GM19372 (cell line): ENCODE measurements around the gene LYPD8.

Experiments
- ATAC-seq: cut with Tn5 transposase; IDR thresholded peaks from one replicate; pipeline ENCODE4 v1.9.1; 2021; ENCODE audit warnings: mild to moderate bottlenecking, low read depth, moderate library complexity; ENCODE audit not compliant: unreplicated experiment

Gene LYPD8

DNA sequence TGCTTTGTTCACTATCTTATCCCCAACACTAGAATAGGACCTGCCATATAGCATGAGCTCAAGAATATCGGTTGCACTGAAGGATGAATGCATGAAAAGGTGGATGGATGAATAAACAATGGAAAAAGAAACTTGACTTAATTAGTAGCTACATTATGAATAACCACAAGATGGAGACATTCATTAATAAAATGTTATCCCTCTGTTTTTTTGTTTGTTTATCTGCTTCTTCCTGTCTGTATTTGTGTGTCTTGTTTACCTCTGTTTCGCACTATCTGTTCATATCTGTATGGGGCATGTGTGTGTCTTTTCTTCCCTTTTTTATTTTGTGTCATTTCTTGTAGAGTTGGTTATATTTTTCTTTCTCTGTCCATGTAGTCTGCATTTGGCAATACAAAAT, 51.9 kb downstream of the LYPD8 start:
- ATAC-seq, result no peak

DNA sequence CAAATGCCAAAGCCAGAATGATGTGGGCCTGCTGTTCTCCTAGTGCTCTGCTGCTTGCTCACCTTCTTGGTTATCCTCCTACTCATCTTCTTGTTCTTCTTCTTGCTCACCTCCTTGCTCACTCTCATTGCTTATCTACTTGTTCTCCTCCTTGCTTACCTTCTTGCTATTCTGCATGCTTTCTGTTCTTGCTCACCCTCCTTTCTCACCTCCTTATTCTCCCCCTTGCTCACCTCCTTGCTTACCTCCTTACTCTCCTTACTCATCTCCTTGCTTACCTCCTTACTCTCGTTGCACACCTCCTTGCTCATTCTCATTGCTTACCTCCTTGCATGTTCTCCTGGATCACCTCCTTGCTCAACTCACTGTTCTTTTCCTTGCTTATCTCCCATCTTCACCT, 52.8 kb downstream of the LYPD8 start, which contains the start of gene OR14I1:
OR14I1 (minus strand) TSS at position 53 of the 400 bp plus-strand sequence.
- no peak for ATAC-seq

DNA sequence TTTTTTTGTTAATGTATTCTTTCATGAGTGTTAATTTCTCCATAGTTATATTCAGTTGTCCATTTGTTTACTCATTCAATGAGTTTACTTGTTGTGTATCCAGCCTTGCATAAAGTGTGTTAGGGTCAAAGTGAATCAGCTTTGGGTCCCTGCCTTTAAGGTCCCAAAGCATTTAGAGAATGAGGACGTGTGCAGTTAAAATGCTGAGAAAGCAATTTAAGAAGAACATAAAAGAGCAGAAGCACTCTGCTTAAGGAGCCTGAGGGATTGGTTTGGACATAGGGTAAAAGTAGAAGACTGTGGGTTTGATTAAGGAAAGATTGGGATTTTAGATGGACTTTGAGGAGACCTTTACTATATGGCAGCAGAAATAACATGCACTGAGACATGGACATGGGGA, 56.5 kb downstream of the LYPD8 start:
- no peak for ATAC-seq

DNA sequence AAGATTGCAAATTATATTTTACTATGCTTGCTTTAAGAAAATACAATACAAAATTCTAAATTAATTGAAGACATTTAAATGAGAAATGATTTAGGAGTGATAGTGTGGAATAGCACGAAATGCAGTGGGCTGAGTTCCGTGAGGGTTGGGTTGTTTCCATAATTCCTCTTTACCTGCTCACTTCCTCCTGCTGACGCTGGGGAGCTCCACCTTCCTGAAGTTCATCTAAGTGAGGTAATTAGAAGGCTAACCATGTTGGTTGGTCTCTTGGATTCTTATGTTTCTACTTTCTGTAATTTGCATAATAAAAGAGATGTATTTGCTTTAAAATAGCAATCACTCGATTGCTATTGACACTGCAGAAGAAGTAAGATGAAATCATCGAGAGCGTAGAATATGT, 57.7 kb downstream of the LYPD8 start:
- no peak for ATAC-seq

DNA sequence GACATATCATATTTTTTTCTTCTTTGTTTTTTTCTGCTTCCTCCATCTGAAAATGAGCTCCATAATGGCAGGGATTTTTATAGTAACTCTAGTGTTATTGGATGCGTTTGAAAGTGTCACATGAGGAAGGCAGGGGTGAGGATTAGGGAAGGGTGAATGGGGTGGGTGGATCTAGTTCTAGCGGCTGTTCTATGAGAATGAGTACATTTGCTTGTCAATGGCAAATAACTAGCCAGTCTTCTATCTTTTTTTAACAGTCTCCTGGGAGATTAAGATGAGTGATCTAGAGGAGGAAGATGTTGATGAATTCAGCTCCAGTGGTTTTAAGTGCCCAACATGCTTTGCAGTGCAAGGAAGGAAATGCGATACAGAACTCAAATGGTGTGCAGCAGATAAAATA, 58.8 kb downstream of the LYPD8 start:
- ATAC-seq, result no peak

DNA sequence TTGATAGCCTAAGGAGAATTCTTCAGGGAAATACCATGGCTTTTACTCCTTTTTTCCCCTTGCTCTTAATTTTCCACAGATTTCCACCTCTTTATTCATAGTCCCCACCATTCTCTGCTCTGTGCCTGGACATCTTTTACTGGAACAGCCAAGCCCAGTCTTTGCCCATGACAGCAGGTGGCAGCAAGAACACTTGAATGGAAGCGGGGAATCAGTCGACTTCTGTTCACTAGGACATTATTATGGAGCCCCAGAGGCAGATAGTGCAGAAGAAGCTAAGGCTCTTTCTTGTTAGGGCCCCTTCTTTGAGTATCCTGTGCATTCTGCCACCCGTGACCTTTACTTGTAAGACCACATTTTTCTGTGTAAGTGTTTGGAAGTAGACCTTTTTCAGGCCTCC, 59.3 kb downstream of the LYPD8 start:
- no peak for ATAC-seq

DNA sequence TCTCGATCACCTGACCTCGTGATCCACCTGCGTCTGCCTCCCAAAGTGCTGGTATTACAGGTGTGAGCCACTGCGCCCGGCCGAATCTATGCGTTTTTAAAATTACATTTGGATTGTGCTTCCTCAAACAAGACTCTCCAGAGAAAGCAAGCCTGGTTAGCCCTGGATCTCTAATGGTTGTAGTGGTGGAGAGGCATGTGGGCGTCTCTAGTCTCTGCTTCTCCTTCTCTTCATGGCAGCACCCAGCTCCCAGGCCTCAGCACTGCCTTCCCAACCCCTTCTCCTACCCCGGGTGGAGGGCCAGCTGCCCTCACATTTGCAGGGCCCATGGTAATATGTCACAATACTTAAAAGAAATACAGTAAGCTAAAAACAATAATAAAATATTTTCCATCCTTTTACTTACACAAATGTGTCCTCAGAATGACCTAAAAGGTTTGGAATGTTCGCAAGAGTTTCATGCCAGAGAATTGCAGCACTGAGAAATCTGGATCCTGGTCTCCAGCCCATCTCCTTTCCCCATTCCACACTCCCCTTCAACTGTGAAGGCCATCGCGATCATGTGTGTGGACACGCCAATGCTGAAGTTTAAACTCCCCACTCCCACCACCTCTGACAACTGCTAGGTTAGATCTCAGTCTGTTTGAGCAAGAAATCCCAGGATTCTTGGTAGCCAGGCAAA, 60.0 kb downstream of the LYPD8 start:
- ATAC-seq, result no peak

DNA sequence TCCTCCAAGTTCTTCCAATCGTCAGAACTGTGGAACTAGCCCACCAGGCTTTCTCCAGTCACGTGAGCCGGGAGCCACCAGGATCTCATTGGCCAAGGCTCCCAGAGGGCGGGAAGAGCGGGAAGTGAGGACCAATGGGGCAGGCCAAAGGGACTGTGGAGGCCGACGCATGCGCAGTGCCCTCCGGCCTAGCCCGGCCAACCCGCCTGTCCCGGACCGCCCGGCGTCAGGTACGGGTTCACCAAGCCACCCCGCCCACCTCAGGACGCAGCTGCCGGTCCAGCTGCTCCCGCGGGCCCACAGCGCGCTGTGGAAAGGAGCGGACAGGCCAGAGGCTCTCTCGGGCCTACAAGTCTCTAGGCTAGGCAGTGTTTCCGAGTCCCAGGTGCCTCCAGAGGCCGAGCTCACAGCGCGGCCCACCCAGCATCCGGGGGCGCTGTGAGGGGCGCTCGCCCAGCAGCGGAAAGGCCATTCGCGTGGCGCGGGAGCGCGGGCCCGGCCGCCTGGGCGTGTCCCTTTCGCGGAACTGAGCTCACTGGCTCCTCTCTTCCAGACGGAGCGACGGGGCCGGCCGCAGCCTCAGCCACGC, 63.9 kb downstream of the LYPD8 start:
- ATAC-seq, result no peak
